Measurements from ENCODE around the gene HHATL.
"Not testable (repeated sequence)": the region's sequence is repeated elsewhere in the genome, so short reads cannot be mapped to it uniquely, and the experiment has no call there.

Gene HHATL

DNA sequence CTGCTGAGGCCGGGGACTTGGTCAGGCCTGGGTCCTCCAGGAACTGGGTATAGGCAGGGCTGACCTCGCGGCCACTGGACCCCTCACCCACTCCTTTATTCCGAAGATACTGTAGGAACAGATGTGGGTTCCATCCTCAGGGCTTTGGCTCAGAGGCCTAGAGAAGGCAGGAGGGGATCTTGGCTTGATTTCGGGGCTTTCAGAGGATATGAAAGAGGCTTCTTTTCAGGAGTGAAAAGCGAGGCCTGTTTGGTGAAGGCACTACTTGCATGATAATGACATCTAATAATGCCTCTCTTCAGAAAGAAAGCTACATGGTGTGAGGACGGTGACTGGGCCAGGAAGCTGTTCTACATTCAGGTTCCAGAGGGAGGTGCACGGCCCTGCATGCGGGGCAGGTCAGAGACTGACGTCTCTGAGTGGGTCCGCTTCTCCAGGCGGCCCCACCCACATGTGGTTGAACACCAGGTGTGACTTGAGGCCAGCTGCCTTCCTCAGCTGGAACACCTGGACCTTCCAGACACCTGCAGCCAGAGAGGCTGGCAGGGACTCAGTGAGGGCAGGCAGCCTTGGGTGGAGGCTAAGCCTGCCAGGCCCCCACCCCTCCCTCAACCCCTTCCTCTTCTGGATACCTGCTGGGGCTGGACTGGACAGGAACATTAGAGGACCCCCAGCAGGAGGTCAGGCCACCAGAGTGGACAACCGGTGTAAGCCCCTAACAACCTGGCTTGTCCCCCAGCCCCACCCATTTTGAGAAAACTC lies 31.1 kb upstream of the HHATL start:
- no peak for DNase-seq

DNA sequence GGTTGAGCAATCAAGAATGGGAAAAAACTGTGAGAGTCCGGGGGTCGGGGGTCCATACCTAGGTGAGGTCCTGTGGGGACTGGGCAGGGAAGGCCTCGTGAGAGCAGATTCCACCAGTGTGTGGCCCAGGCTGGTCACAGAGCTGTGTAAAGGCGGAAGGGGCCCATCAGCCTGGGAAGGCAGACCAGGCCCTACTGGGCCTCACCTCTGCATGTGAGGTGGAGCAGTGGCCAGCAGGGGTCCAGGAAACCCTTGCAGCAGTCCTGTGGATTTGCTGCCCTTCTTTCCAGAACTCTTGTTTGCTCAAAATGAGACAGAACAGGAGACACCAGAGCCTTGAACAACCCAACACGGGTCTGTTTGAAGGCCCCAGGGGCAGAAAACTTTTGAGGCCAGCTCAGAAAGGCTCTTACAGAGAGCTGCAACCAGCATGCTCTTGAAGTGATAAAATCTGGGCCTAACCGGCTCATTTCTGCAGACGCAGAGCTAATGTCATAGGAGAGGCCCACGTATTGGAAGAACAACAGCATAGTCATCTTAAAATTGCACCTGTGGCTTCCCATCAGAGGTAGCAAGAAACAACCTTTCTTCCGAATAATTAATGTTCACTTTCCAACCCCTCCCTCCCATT lies 30.3 kb upstream of the HHATL start:
- DNase-seq: no peak

DNA sequence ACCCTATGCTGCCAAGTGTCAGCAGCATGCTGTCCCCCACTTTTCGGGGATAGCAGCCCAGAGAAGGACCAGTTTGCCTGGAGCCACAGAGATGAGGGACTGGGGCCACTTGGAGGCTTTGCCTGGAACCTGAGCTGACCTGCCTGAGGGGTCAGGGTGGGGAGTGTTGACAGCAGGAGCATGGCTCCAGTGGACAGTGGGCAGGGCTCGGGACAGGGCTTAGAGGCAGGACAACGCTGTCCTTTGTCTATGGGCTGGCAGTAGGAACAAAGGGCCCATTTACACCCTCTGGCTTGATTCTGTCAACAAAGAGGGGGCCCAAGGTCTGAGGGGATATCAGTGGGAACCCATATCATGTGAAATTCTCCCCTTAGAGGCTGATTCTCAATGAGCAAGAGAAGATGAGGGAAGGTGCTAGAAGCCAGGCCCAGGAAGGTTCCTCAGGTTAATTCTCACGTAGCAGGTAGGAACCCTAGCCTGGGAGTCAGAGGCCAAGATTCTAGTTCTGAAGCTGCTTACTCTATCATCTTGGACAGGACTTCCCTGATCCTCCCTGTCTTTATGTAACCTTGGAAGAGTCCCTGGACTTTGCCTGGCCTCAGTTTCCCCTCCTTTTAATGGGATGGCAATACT lies 29.7 kb upstream of the HHATL start:
- no peak for DNase-seq

DNA sequence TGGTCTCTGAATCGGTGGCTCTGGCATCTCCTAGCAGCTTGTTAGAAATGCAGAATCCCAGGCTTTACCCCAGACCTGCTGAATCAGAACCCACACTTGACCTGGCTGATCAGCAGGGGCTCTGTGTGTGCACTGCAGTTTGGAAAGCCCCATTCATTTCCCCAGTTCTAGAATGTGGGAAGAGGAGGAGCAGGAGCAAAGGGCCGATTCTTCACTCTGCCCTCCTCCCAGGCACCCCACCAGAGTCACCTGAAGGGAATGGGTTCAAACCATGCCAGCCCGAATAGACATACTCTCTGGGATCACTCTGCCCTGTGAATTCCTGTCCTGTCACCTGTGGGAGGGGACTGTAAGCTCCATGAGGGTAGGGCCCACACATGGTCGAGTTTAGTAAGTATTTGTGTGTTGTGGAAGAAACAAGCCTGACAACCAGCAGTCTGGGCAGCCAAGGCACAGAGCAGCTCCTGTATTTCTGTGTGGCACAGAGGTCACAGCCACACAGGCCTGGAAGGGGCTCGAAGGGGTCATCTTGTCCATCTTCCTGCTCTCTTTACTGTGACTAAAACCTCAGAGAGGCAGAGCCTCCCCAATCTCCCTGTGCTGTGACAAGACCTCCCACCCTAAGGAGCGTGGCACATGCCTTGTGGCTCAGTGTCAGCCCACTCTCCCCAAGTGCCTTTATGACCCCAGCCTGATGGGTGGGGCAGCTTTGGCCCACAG lies 29.0 kb upstream of the HHATL start:
- DNase-seq: no peak

DNA sequence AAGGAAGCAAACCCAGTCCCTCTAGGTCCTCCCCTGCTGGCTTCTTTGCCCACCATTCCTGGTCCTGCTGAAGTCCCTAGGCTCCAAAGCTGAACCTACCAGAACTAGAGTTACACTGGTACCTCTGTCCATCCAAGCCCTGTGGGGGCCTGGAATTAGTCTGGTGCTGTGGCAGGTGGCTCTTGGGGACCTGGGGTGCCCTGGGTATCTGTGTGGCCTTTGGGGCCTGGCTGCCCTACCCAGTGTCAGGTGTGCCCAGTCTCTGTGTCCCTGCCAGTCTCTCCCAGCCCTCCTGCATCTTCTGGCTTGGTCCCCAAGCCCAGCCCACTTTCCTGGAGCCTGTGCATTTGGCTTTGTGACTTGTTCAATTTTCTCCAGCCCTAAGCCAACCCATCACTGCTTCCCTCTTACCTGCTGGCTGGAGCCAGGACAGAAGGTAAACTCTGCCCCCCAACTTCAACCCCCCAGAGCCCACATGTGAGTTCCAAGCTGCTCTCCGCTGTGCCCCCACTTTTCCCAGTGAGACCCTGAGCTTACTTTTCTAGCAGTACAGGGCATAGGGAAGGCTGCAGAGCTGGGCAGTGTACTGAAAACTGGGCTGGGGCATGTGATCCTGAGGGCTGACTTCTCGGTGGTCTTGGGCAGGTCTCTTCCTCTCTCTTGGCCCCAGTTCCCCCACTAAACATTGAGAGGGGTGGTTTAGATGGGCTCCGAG lies 28.3 kb upstream of the HHATL start:
- DNase-seq: no peak

DNA sequence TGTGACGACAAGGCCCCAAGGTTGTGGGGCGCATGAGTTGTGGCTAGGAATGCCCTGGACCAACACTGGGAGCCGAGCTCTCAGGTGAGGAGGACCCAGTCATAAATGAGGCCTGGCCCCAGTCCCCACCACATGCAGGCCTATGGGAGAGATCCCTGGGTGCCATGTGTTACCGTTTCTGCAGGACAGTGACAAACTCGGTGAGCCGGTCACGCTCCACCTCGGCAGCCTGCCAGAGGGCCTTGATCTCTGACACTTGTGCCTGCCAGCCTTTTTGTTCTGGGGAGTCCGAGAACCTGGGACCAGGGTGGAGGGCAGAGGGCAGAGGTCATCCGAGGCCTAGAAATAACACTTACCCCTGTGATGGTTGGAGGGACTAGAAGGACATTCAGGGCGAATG lies 27.7 kb upstream of the HHATL start:
- DNase-seq: no peak

DNA sequence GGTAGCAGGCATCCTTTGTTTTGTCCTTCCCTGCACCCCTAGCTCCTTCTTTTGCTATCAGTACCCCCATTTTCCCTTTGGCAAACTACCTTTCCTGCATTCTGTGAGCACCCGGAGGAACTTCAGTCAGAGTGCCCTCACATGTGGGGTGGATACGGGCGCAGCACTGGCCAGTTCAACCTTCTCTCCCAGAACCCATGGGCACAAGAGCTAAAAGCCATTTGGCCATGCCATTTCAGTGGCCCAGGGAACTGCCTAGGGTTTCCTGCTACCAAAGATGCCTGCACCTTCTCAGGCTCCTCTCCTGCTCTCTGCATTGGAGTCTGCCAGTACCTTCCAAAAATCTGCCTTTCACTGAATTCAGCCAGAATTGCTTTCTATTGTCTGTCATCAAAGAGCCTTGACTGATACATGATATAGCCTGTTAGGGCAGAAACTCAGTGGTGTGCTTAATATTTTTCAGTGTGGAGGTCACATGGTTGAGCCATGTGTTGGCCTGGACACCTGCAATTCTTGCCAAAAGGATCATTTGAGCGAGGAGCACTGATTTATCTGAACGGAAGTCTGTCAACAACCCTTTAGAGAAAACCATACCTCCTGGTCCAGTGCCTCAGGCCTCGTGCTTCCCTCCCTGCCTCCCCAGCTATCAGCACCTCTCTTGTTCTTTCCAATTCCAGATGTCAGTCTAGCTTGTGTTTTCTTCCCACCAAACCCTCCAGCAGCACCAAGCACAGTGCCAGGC lies 27.0 kb upstream of the HHATL start:
- no peak for DNase-seq

DNA sequence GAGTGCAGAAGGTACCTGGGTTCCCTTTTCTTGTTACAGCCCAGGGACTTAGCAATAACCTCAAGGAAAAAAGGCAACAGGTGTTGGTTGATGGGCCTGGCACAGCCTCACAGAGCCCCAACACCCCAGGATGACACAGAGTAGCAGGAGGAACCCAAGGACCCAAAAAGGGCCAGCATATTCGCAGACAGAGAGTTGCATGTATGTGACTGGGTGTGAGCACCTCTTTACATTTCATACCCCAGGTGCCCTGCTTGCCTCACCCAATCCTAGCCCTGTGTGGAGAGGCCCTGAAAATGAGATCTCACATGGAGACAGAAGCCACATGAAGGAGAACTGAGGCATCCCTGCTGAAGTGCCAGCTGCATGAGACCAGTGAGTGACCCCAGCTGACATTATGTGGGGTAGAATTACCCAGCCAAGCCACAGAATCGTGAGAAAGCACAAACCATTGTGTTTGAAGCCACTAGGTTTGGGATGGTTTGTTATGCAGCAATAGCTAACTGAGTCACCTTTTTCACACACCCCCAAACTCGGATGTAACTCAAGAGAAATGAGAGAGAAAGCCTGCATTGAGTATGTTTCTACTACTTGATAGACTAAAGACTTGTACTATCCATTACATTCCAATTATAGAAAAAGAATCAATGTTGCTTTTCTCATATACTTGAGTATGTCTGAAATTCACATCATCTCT lies 26.2 kb upstream of the HHATL start:
- DNase-seq: no peak

DNA sequence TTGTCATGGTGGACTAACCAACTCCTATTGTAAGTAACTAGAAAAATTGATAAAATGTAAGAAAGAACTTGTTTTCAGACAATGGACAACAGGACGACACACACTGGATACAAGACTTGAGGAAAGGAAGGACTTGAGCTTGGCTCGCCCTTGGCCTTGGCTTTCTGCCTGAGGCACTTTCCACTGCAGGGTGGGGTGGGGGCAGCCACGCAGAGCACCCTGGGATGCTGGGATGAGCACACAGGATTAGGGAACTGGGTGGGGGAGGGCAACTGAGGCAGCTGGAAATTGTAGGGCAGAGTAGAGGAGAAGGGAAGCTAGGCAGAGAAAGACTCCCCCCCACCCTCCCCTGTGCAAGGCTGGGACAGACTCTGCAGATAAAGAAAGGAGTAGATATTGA lies 25.5 kb upstream of the HHATL start:
- no peak for DNase-seq

DNA sequence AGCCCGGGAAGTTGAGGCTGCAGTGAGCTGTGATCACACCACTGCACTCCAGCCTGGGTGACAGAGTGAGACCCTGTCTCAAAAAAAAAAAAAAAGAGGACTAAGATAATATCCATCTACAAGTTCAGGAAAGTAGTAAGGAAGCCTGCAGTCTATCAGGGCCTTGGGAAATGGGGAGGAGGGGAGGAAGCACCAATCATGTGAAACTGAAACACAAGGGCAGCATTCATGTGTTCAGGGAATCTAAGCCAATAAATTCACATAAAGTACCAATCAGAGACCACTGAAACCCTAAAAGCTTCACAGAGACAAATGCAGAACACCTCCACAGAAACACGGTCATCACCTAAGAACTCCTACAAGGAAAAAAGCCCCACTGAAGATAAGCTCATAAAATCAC lies 22.9 kb upstream of the HHATL start:
- no peak for DNase-seq

DNA sequence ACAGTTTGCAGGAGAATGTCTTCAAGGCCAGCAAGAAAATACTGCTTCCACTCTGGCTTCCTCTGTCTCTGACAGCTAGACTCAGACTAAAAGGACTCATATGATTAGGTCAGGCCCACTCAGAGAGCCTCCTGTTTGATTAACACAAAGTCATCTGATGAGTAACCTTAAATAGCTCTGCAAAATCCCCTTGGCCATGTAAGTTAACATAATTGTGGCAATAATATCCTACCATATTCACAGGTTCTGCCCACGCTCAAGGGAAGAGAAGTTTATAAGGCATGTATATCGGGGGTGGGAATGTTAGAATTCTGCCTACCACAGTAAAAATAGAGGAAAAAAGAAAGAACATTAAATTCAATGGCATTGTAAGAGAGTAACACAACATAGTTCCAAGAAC lies 20.6 kb upstream of the HHATL start:
- DNase-seq: no peak

DNA sequence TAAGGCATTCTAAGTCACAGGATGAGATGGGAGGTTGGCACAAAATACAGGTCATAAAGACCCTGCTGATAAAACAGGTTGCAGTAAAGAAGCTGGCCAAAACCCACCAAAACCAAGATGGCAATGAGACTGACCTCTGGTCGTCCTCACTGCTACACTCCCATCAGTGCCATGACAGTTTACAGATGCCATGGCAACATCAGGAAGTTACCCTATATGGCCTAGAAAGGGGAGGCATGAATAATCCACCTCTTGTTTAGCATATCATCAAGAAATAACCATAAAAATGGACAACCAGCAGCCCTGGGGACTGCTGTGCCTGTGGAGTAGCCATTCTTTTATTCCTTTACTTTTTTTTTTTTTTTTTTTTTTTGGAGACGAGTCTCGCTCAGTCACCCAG lies 19.8 kb upstream of the HHATL start:
- DNase-seq: not testable (repeated sequence)

DNA sequence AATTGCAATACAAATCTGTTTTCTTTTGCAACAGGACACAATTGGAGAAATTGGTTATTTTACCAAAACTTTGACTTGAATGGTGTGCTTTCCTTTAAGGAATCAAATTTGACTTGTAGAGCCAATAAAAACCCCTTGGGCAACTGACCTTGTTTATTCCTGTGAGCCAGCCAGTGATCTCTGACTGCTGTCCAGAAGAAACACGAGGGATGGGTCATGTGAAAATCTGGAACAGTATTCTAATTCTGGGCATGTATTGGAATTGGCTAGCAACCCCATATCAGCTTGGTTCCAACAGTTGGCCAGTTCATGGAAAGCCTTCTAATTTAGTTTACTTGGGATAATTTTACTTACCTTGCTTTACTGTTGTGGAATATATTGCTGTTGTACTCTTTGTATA lies 19.1 kb upstream of the HHATL start:
- no peak for DNase-seq

DNA sequence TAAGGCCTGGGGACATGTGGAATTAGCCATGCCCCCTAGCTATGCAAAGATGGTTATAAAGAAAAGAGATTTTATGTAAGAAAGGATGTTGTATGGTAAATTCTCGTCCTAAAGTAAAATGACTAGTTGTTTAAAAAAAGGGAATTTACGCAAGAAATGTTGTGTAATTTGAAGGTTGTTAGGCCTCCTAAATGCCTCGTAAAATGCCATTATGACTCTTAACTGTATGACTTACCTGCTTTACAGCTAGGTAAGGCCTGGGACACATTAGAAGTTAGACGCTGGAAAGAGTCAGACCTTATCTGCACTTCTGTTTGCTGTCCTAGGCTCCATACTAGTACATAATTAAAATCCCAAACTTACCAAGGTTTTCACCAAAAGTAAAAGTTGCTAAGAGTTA lies 17.5 kb upstream of the HHATL start:
- DNase-seq: no peak

DNA sequence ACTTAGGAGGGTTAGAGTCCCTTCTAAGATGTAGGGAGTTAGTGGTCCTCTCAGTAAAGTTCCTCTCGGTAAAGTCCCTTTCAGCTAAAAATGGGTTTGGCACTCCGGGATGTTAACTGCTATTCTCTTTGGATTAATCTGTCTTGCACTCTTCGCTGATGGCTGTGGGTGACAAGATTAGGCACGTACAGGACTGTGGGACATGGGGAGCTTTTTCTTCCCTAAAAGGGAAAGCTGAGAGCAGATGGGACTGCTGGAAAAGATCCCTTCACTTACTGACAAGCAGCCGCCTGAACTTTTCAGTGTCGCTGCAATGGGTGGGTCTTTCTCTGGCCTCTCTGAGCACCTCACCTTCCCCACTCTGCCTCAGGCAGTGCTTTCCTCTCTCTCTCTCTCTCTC lies 16.4 kb upstream of the HHATL start:
- no peak for DNase-seq

DNA sequence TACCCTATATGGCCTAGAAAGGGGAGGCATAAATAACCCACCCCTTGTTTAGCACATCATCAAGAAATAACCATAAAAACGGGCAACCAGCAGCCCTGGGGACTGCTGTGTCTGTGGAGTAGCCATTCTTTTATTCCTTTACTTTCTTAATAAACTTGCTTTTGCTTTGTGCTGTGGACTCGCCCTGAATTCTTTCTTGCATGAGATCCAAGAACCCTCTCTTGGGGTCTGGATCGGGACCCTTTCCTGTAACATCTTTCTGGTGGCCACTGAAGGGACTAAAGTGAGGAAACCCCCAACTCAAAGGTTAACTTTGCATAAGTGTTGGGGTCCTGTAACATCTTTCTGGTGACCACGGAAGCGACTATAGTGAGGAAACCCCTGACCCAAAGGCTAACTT lies 15.7 kb upstream of the HHATL start:
- no peak for DNase-seq

DNA sequence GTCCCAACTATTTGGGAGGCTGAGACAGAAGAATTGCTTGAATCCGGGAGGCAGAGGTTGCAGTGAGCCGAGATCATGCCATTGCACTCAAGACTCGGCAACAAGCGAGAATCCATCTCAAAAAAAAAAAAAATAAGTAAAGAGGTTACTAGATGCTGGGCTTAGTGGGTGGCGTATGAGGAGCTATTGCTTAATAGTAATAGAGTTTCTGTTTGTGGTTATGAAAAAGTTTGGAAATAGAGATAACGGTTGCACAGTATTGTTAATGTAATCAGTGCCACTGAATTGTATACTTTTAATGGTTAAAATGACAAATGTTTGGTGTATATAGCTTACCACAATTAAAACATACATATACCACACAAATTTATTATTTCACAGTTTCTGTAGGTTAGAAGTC lies 14.7 kb upstream of the HHATL start:
- no peak for DNase-seq

DNA sequence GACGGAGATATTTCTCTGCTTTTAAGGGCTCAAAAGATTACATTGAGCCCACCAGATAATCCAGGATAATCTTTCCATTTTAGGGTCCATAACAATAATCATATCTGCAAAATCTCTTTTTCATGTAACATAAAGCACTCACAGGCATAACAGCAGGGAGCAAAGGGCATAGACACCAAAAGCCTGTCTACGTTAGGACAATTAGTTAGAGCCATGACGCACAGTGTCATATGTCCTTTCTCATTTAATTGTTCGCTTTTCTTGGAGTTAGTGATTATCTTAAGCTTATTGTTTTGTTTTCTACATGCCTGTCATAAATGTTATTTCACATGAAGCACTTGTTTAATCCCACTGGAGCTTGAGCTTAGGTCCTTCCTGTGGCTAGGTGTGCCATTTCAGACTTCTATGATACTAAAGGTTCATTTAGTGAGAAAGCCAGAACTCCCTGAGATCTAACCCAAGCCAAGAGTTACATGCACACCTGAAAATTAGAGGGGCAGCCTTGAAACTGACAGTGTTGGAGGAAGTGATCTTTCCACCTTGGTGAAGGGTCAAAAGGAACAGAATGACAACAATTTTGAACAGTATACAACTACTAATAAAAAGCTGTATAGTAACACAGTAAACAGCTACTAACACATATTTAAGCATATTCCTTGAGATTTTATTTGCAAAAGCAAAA lies 11.7 kb upstream of the HHATL start:
- DNase-seq: no peak

DNA sequence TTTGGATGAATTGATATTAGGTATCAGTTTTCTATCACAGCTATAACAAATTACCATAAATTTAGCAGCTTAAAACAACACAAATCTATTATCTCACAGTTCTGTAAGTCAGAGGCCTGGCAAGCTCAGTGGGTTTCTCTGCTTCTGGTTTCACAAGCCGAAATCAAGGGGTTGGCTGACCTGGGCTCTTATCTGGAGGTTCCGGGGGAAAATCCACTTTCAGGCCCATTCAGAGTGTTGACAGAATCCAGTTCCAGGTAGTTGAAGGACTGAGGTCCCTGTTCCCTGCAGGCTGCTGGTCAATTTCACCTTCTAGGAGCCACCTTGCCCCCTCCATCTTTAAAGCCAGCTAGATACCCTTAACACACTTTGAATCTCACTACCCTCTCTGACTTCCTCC lies 11.1 kb upstream of the HHATL start:
- no peak for DNase-seq

DNA sequence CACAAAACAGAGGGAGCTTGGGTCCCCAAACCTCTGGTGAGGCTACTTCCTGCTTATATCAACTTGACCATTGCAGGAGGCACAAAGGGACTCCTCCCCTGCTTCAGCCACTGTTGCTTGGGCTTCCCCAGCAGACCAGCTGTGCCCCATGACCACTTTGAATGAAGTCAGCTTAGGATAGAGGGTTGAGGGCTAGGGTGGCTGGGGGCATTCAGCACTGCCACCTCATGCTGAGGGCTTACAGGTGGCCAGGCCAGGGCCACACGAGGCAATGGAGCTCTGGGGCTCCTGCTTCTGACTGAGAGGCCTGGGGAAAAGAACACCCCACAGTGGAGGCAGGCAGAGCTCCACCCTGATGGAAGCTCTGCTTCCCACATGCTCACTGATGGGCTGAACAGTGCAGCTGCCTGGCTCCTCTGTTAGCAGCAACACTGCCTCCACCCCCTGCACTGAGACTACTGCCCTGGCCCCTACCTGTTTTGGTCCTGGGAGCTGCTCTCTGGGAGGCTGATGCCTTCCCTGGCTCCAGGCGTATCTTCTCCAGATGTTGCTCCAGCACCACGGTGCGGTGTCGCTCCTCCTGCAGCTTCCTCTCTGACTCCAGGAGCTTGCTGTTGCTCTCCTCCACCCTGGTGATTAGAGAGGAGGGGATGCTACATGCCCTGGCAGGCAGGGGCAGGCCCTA lies 10.2 kb upstream of the HHATL start:
- DNase-seq: no peak

DNA sequence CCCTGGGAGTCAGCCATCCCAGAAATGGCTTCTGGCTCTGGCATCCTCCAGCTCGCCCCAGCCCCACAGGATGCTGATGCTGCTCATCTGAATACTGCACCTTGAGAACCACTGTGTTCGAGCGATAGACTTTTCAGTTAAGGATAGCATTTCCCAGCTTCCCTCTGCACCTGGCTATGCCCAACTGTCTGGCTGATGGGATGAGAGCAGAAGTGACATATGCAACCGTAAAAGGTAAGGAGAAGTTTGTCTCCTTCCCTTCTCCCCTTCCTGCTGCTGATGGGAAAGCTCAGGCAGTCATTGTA lies 9.7 kb upstream of the HHATL start:
- no peak for DNase-seq
